HG03460 (cell line): Measurements from ENCODE around the gene NKX1-1.

Experiments
- ATAC-seq: cut with Tn5 transposase; IDR thresholded peaks from one replicate; pipeline ENCODE4 v1.9.1; 2021; ENCODE audit not compliant: unreplicated experiment

Gene NKX1-1

GRCh38 chr4:1417522-1418390 is 11.5 kb upstream of the NKX1-1 start:
- no peak for ATAC-seq

GRCh38 chr4:1416948-1417260 is 10.7 kb upstream of the NKX1-1 start:
- no peak for ATAC-seq

GRCh38 chr4:1416051-1416947 is 10.1 kb upstream of the NKX1-1 start:
- no peak for ATAC-seq

- no peak for ATAC-seq
Measured at GRCh38 chr4:1415681-1415981, 9.4 kb upstream of the NKX1-1 start.

- no peak for ATAC-seq
Measured at GRCh38 chr4:1414831-1415680, 8.8 kb upstream of the NKX1-1 start.

- no peak for ATAC-seq
Measured at GRCh38 chr4:1413687-1414479, 7.6 kb upstream of the NKX1-1 start.

- ATAC-seq: no peak
Measured at GRCh38 chr4:1413204-1413663, 7.0 kb upstream of the NKX1-1 start.

- no peak for ATAC-seq
Measured at GRCh38 chr4:1412376-1413203, 6.3 kb upstream of the NKX1-1 start.

GRCh38 chr4:1411436-1412375 is 5.5 kb upstream of the NKX1-1 start:
- no peak for ATAC-seq

- ATAC-seq: no peak
Measured at GRCh38 chr4:1410491-1411325, 4.5 kb upstream of the NKX1-1 start.

- no peak for ATAC-seq
Measured at GRCh38 chr4:1409491-1410425, 3.5 kb upstream of the NKX1-1 start.

GRCh38 chr4:1409079-1409478 is 2.8 kb upstream of the NKX1-1 start:
- ATAC-seq: no peak

- ATAC-seq: no peak
Measured at GRCh38 chr4:1408418-1408817, 2.2 kb upstream of the NKX1-1 start.

- no peak for ATAC-seq
Measured at GRCh38 chr4:1407657-1408333, 1.6 kb upstream of the NKX1-1 start.

- no peak for ATAC-seq
Measured at GRCh38 chr4:1406981-1407656, 877 bp upstream of the NKX1-1 start.
